ENCODE results near the gene PRPF6.

The PRPF6 gene

GRCh38 chr20:64047968-64048401, 67.1 kb downstream of the PRPF6 start:
- DNase-seq (ENCODE audit: low read depth in 4 of 4, low spot score in 1 of 4), result no peak

- no peak for DNase-seq (ENCODE audit: low read depth in 4 of 4, low spot score in 1 of 4)
Measured at GRCh38 chr20:64048402-64049044, 67.6 kb downstream of the PRPF6 start.

- no peak for DNase-seq (ENCODE audit: low read depth in 4 of 4, low spot score in 1 of 4)
Measured at GRCh38 chr20:64049060-64049877, 68.3 kb downstream of the PRPF6 start, which contains the start of gene SOX18. Gene SOX18 (minus strand): TSS chr20:64049639. CDS start chr20:64049516, 123 bp downstream.

- no peak for DNase-seq (ENCODE audit: low read depth in 4 of 4, low spot score in 1 of 4)
Measured at GRCh38 chr20:64049878-64050260, 68.9 kb downstream of the PRPF6 start.

GRCh38 chr20:64050261-64051032, 69.5 kb downstream of the PRPF6 start:
- no peak for DNase-seq (ENCODE audit: low read depth in 4 of 4, low spot score in 1 of 4)

- DNase-seq (ENCODE audit: low read depth in 4 of 4, low spot score in 1 of 4), result no peak
Measured at GRCh38 chr20:64051033-64051452, 70.1 kb downstream of the PRPF6 start.

GRCh38 chr20:64051561-64052325, 70.8 kb downstream of the PRPF6 start:
- no peak for DNase-seq (ENCODE audit: low read depth in 4 of 4, low spot score in 1 of 4)

- no peak for DNase-seq (ENCODE audit: low read depth in 4 of 4, low spot score in 1 of 4)
Measured at GRCh38 chr20:64052326-64052722, 71.4 kb downstream of the PRPF6 start.

GRCh38 chr20:64052987-64053840, 72.3 kb downstream of the PRPF6 start:
- no peak for DNase-seq (ENCODE audit: low read depth in 4 of 4, low spot score in 1 of 4)

- DNase-seq (ENCODE audit: low read depth in 4 of 4, low spot score in 1 of 4), result no peak
Measured at GRCh38 chr20:64053841-64054661, 73.1 kb downstream of the PRPF6 start.

- no peak for DNase-seq (ENCODE audit: low read depth in 4 of 4, low spot score in 1 of 4)
Measured at GRCh38 chr20:64055396-64055892, 74.5 kb downstream of the PRPF6 start.

- DNase-seq (ENCODE audit: low read depth in 4 of 4, low spot score in 1 of 4), result no peak
Measured at GRCh38 chr20:64055893-64056638, 75.1 kb downstream of the PRPF6 start.

GRCh38 chr20:64056639-64056888, 75.6 kb downstream of the PRPF6 start:
- no peak for DNase-seq (ENCODE audit: low read depth in 4 of 4, low spot score in 1 of 4)

- DNase-seq (ENCODE audit: low read depth in 4 of 4, low spot score in 1 of 4), result no peak
Measured at GRCh38 chr20:64056889-64057627, 76.1 kb downstream of the PRPF6 start.

GRCh38 chr20:64057628-64058498, 76.9 kb downstream of the PRPF6 start:
- peak; percentile 70 to 82 (median 78) for DNase-seq (ENCODE audit: low read depth in 4 of 4, low spot score in 1 of 4)

GRCh38 chr20:64058536-64058935, 77.6 kb downstream of the PRPF6 start:
- DNase-seq (ENCODE audit: low read depth in 4 of 4, low spot score in 1 of 4), result no peak

- DNase-seq (ENCODE audit: low read depth in 4 of 4, low spot score in 1 of 4), result no peak
Measured at GRCh38 chr20:64062276-64062595, 81.3 kb downstream of the PRPF6 start.
